Mesendoderm (in vitro differentiated cells): ENCODE results near the gene COL5A2.

Experiments
- DNase-seq: peaks from one replicate; pipeline ENCODE4 v3.0.0; 2013
- H2AK5ac ChIP-seq: 2 replicates; pipeline ENCODE4 v1.6.1; 2013; ENCODE audit warnings: low read length, inconsistent platforms
- H2BK120ac ChIP-seq: 2 replicates; pipeline ENCODE4 v1.6.1; 2013; ENCODE audit warnings: low read depth, mild to moderate bottlenecking, low read length, moderate library complexity, mixed read lengths
- H2BK15ac ChIP-seq: replicated peaks from 2 replicates; pipeline ENCODE4 v1.6.1; 2013; ENCODE audit warnings: low read depth, mild to moderate bottlenecking, moderate library complexity
- H2BK5ac ChIP-seq: 2 replicates; pipeline ENCODE4 v1.6.1; 2013; ENCODE audit warnings: low read length, inconsistent platforms
- H3K18ac ChIP-seq: 2 replicates; pipeline ENCODE4 v1.6.1; 2013; ENCODE audit warnings: mild to moderate bottlenecking, low read length, mixed read lengths
- H3K23ac ChIP-seq: one replicate; pipeline ENCODE4 v1.6.1; 2013; ENCODE audit warnings: low read length
- H3K27ac ChIP-seq: 2 replicates; pipeline ENCODE4 v1.5.1; 2013; ENCODE audit warnings: low read depth, mild to moderate bottlenecking, inconsistent platforms, low read length, moderate library complexity
- H3K27me3 ChIP-seq: 2 replicates; pipeline ENCODE4 v1.6.1; 2013; ENCODE audit warnings: low read length, control low read depth, mild to moderate bottlenecking, inconsistent platforms; ENCODE audit not compliant: insufficient read depth, poor library complexity
- H3K36me3 ChIP-seq: 2 replicates; pipeline ENCODE4 v1.6.1; 2013; ENCODE audit warnings: low read length, inconsistent platforms; ENCODE audit not compliant: control insufficient read depth, insufficient read depth
- H3K4ac ChIP-seq: one replicate; pipeline ENCODE4 v1.6.1; 2013; ENCODE audit warnings: low read depth, mild to moderate bottlenecking, low read length, moderate library complexity
- H3K4me1 ChIP-seq: 2 replicates; pipeline ENCODE4 v1.6.1; 2013; ENCODE audit warnings: low read depth, low read length, inconsistent platforms; ENCODE audit not compliant: control insufficient read depth
- H3K4me2 ChIP-seq: 2 replicates; pipeline ENCODE4 v1.6.1; 2013; ENCODE audit warnings: low read length
- H3K4me3 ChIP-seq: 2 replicates; pipeline ENCODE4 v1.5.1; 2013; ENCODE audit warnings: mild to moderate bottlenecking, low read length
- H3K56ac ChIP-seq: one replicate; pipeline ENCODE4 v1.6.1; 2013; ENCODE audit warnings: low read length
- H3K79me1 ChIP-seq: 2 replicates; pipeline ENCODE4 v1.6.1; 2013; ENCODE audit warnings: low read length, inconsistent platforms
- H3K79me2 ChIP-seq: 2 replicates; pipeline ENCODE4 v1.6.1; 2013; ENCODE audit warnings: mild to moderate bottlenecking, low read length; ENCODE audit not compliant: control insufficient read depth, insufficient read depth
- H3K9ac ChIP-seq: 2 replicates; pipeline ENCODE4 v1.6.1; 2013; ENCODE audit warnings: low read length, inconsistent platforms
- H4K5ac ChIP-seq: one replicate; pipeline ENCODE4 v1.6.1; 2013; ENCODE audit warnings: low read length
- H4K8ac ChIP-seq: one replicate; pipeline ENCODE4 v1.6.1; 2013; ENCODE audit warnings: low read depth, mild to moderate bottlenecking, control low read depth, low read length, moderate library complexity
- WGBS: extraction: QIAGEN DNeasy Blood & Tissue Kit; methylation state at CpG from one replicate; pipeline ENCODE4 v1.1.7; 2013; ENCODE audit warnings: low lambda C conversion rate, missing lambda C conversion rate; ENCODE audit not compliant: insufficient coverage; ENCODE audit errors: extremely low coverage; 5-methylcytosine and 5-hydroxymethylcytosine counted together

The COL5A2 gene

DNA sequence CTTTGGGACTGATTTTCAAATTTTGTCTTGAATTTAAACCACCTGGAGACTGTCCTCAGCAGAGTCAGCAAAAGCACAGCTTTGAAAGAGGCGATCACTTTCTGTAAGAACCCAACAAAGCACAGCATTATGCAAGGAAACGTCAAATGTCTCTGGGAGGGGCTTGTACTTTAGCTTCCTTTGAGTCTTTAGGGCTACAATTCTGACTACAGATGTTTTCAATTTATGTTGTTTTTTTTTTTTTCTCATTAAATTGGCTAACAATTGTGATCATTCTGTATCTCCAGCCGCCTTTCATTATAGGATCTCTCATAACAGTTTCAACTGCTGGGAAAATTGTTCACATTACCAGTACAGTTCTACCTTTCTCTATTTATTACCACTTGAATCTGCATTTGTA lies 157.1 kb downstream of the COL5A2 start:
- H2AK5ac ChIP-seq, result no peak overlapping the region
- no peak overlapping the region for H3K56ac ChIP-seq
- H3K18ac ChIP-seq, result no peak overlapping the region
- H3K23ac ChIP-seq, result no peak overlapping the region
- no peaks in the 10 kb centered on the region for H3K79me1 ChIP-seq
- DNase-seq, result no peak
- no peaks in the 10 kb centered on the region for H3K36me3 ChIP-seq
- H2BK120ac ChIP-seq, result no peak overlapping the region
- H3K4me1 ChIP-seq, result no peaks in the 10 kb centered on the region
- H3K4me2 ChIP-seq, result no peak overlapping the region
- H3K4ac ChIP-seq, result no peak overlapping the region
- H2BK5ac ChIP-seq, result no peak overlapping the region
- H3K4me3 ChIP-seq, result no peak overlapping the region
- no peak overlapping the region for H4K5ac ChIP-seq
- H3K27ac ChIP-seq, result no peak overlapping the region
- WGBS, result no CpG with 5 or more reads among the region's 3 CpGs
- H4K8ac ChIP-seq, result no peak overlapping the region
- H3K27me3 ChIP-seq, result no peaks in the 10 kb centered on the region
- no peak overlapping the region for H2BK15ac ChIP-seq
- H3K79me2 ChIP-seq, result no peaks in the 10 kb centered on the region
- H3K9ac ChIP-seq, result no peak overlapping the region

DNA sequence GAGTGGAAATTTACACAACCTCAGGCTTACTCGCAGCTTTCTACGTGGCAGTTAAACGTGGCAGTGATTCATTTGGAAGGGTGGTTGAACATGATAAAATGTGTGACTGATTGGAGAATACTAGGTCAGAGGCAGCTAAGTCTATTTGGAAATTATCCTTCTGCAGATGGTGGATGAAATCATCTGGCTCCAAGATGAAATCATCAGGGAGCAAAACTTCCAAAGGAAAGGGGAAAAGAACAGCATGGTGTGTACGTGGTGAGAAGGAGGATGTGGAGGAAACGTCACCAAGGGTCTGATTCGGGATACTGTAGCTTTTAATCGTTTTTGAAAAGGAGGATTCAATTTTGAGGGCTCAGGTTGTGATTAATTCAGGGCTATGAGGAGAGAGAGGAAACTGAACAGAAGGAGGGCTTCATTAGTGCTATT lies 157.5 kb downstream of the COL5A2 start:
- no CpG with 5 or more reads among the region's 7 CpGs for WGBS
- Histone ChIP-seq H3K79me1 (no peaks in the 10 kb centered on the region), H3K4me1 (no peaks in the 10 kb centered on the region), H3K36me3 (no peaks in the 10 kb centered on the region), H4K8ac (no peak overlapping the region), H2BK5ac (no peak overlapping the region), H3K4me2 (no peak overlapping the region), H3K18ac (no peak overlapping the region), H3K79me2 (no peaks in the 10 kb centered on the region), H3K56ac (no peak overlapping the region), H2BK120ac (no peak overlapping the region), H3K27me3 (no peaks in the 10 kb centered on the region), H3K23ac (no peak overlapping the region), H4K5ac (no peak overlapping the region), H2AK5ac (no peak overlapping the region), H3K4ac (no peak overlapping the region), H2BK15ac (no peak overlapping the region), H3K4me3 (no peak overlapping the region), H3K9ac (no peak overlapping the region), H3K27ac (no peak overlapping the region)
- no peak for DNase-seq

DNA sequence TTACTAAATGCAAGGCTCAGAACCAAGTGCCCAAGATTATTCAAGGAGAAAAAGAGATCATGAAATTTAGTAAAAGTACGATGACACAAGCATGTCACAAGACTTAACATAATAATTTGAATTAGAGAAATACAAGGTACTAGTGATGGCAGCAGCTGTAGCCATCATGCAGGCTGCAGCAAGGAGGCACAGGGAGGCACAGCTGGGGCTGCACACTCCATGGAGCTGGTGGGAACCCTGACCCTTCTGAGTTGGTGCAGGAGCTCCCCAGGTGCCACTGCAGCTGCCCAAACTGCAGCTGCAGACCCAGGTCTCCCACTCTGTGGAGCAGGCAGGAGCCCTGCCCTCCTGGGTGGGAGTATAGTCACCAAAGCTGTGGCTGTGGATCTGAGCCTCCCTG lies 159.4 kb downstream of the COL5A2 start:
- H3K56ac ChIP-seq, result no peak overlapping the region
- no CpG with 5 or more reads among the region's 1 CpG for WGBS
- H3K79me1 ChIP-seq, result no peaks in the 10 kb centered on the region
- no peak overlapping the region for H3K4ac ChIP-seq
- H2BK120ac ChIP-seq, result no peak overlapping the region
- no peaks in the 10 kb centered on the region for H3K4me1 ChIP-seq
- H2AK5ac ChIP-seq, result no peak overlapping the region
- no peak overlapping the region for H2BK5ac ChIP-seq
- H3K79me2 ChIP-seq, result no peaks in the 10 kb centered on the region
- no peak overlapping the region for H3K9ac ChIP-seq
- H3K18ac ChIP-seq, result no peak overlapping the region
- no peak for DNase-seq
- no peak overlapping the region for H4K5ac ChIP-seq
- no peak overlapping the region for H3K23ac ChIP-seq
- no peak overlapping the region for H2BK15ac ChIP-seq
- H3K4me2 ChIP-seq, result no peak overlapping the region
- no peak overlapping the region for H3K4me3 ChIP-seq
- H4K8ac ChIP-seq, result no peak overlapping the region
- H3K36me3 ChIP-seq, result no peaks in the 10 kb centered on the region
- H3K27me3 ChIP-seq, result no peaks in the 10 kb centered on the region
- H3K27ac ChIP-seq, result no peak overlapping the region

DNA sequence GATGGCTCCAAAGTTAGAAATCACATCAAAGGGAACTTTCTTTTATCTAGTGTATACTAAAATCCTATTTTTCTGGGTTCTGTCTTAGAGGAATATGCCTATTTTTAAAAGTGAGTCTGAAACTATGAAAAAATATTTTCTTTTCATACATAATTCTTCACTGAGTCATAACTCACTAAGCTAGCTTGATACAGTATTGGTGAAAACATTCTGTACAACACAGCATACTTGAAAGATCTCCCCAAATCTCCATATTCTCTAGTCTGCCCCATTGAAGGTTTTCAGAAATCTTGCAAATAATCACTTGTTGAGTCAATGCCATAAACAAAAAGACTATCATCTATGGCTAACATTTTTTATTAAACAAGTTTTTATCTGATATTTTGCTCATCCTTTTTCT lies 160.9 kb downstream of the COL5A2 start:
- H3K18ac ChIP-seq, result no peak overlapping the region
- H3K27me3 ChIP-seq, result no peaks in the 10 kb centered on the region
- no peak overlapping the region for H3K9ac ChIP-seq
- H2BK15ac ChIP-seq, result no peak overlapping the region
- H3K79me1 ChIP-seq, result no peaks in the 10 kb centered on the region
- H4K8ac ChIP-seq, result no peak overlapping the region
- no peaks in the 10 kb centered on the region for H3K36me3 ChIP-seq
- H3K27ac ChIP-seq, result no peak overlapping the region
- no peak overlapping the region for H2AK5ac ChIP-seq
- no peak overlapping the region for H3K4me2 ChIP-seq
- no peak overlapping the region for H3K56ac ChIP-seq
- H4K5ac ChIP-seq, result no peak overlapping the region
- H2BK120ac ChIP-seq, result no peak overlapping the region
- no peak overlapping the region for H2BK5ac ChIP-seq
- no peak overlapping the region for H3K4ac ChIP-seq
- no peaks in the 10 kb centered on the region for H3K79me2 ChIP-seq
- H3K4me1 ChIP-seq, result no peaks in the 10 kb centered on the region
- H3K23ac ChIP-seq, result no peak overlapping the region
- no peak for DNase-seq
- no peak overlapping the region for H3K4me3 ChIP-seq

DNA sequence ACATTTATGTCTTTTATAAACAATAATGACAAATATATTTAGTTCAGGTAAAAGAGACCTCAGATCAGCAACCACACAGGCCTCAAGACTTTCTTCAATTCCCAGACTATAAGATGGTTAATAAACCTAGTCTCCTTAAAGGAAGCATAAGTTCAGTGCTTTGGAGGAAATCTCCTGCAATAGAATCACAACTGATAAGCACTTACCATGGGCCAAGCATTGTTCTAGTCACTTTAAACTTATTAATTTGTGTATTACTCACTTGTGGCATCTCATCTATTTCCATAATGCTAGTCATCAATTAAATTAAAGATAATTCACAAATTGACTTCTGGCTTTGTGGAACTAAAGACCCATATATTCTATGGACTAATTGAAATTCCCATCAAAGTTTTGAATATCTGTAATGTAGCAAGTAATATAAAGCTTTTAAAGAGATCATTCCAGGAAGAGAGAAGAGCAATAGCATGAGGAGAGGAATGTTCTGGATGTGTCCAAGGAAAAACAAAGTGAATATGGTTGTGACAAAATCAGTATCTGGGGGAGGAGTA lies 163.2 kb downstream of the COL5A2 start:
- H3K23ac ChIP-seq, result no peak overlapping the region
- no peaks in the 10 kb centered on the region for H3K36me3 ChIP-seq
- H2AK5ac ChIP-seq, result no peak overlapping the region
- H4K8ac ChIP-seq, result no peak overlapping the region
- H4K5ac ChIP-seq, result no peak overlapping the region
- H3K4me3 ChIP-seq, result no peak overlapping the region
- no peaks in the 10 kb centered on the region for H3K27me3 ChIP-seq
- H3K18ac ChIP-seq, result no peak overlapping the region
- H3K4me2 ChIP-seq, result no peak overlapping the region
- H2BK5ac ChIP-seq, result no peak overlapping the region
- H2BK15ac ChIP-seq, result no peak overlapping the region
- H3K4ac ChIP-seq, result no peak overlapping the region
- H3K4me1 ChIP-seq, result no peaks in the 10 kb centered on the region
- no peaks in the 10 kb centered on the region for H3K79me2 ChIP-seq
- no peak overlapping the region for H3K9ac ChIP-seq
- H3K79me1 ChIP-seq, result no peaks in the 10 kb centered on the region
- DNase-seq, result no peak
- no peak overlapping the region for H2BK120ac ChIP-seq
- H3K56ac ChIP-seq, result no peak overlapping the region
- H3K27ac ChIP-seq, result no peak overlapping the region

DNA sequence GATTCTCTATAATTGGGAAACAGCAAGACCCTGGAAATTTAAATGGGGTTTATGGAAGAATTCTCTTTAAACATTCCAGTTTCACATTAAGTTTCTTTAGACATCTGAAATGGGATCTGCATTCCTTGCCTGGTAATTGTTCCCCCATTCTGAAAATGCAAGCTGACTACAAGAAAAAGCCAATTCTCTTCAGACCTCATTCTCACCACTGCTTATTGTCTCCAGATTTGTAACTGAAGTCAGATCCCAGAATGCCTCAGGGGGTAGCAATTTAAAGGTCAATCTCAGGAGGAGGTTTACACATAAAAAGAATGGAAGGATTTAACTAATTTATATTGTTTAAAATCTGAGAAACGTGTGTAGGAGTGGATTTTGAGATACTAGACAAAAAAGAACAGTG lies 164.2 kb downstream of the COL5A2 start:
- Histone ChIP-seq H3K79me2 (no peaks in the 10 kb centered on the region), H2BK120ac (no peak overlapping the region), H3K4me1 (no peaks in the 10 kb centered on the region), H3K36me3 (no peaks in the 10 kb centered on the region), H3K23ac (no peak overlapping the region), H3K4me2 (no peak overlapping the region), H4K8ac (no peak overlapping the region), H2BK5ac (no peak overlapping the region), H3K18ac (no peak overlapping the region), H3K4me3 (no peak overlapping the region), H3K56ac (no peak overlapping the region), H3K27ac (no peak overlapping the region), H4K5ac (no peak overlapping the region), H2BK15ac (no peak overlapping the region), H3K79me1 (no peaks in the 10 kb centered on the region), H3K4ac (no peak overlapping the region), H3K9ac (no peak overlapping the region), H2AK5ac (no peak overlapping the region), H3K27me3 (no peaks in the 10 kb centered on the region)
- 100% methylated on average over 1 of the region's 1 CpG for WGBS
- peak; percentile 27 for DNase-seq
